ENCODE measurements around the gene HERPUD2. TPM values are rescaled to one million over a fixed set of nuclear protein-coding genes. Genes with fewer than 3 reads are reported as not detected.
A peak's percentile ranks its signal among the peaks of the same experiment; 100 is the strongest.
"Not testable (repeated sequence)": the region's sequence is repeated elsewhere in the genome, so short reads cannot be mapped to it uniquely, and the experiment has no call there.

The HERPUD2 gene
- polyA plus RNA-seq, 4 donors = 33.9 to 42.6 (median 35.9) TPM

GRCh38 chr7:35685781-35686180 lies 9.2 kb downstream of the HERPUD2 start:
- no peak for DNase-seq (ENCODE audit: low read depth in 4 of 4, low spot score in 3 of 4)

GRCh38 chr7:35681231-35682029 lies 13.5 kb downstream of the HERPUD2 start:
- DNase-seq (ENCODE audit: low read depth in 4 of 4, low spot score in 3 of 4) = no peak

- DNase-seq (ENCODE audit: low read depth in 4 of 4, low spot score in 3 of 4) = no peak
Observed at GRCh38 chr7:35680403-35681013, 14.4 kb downstream of the HERPUD2 start.

- no peak for DNase-seq (ENCODE audit: low read depth in 4 of 4, low spot score in 3 of 4)
Observed at GRCh38 chr7:35677582-35678356, 17.2 kb downstream of the HERPUD2 start.

- no peak for DNase-seq (ENCODE audit: low read depth in 4 of 4, low spot score in 3 of 4)
Observed at GRCh38 chr7:35676211-35676610, 18.7 kb downstream of the HERPUD2 start.

GRCh38 chr7:35670856-35671569 lies 23.9 kb downstream of the HERPUD2 start:
- DNase-seq (ENCODE audit: low read depth in 4 of 4, low spot score in 3 of 4) = no peak

GRCh38 chr7:35660411-35660810 lies 34.5 kb downstream of the HERPUD2 start:
- not testable (repeated sequence) for DNase-seq (ENCODE audit: low read depth in 4 of 4, low spot score in 3 of 4)

- DNase-seq (ENCODE audit: low read depth in 4 of 4, low spot score in 3 of 4) = peak in 1 of 4 donors; percentile 3
Observed at GRCh38 chr7:35658606-35659201, 36.2 kb downstream of the HERPUD2 start.

- DNase-seq (ENCODE audit: low read depth in 4 of 4, low spot score in 3 of 4) = no peak
Observed at GRCh38 chr7:35657125-35657524, 37.8 kb downstream of the HERPUD2 start.

- not testable (repeated sequence) for DNase-seq (ENCODE audit: low read depth in 4 of 4, low spot score in 3 of 4)
Observed at GRCh38 chr7:35654558-35654957, 40.4 kb downstream of the HERPUD2 start.

- no peak for DNase-seq (ENCODE audit: low read depth in 4 of 4, low spot score in 3 of 4)
Observed at GRCh38 chr7:35652124-35652523, 42.8 kb downstream of the HERPUD2 start.

- DNase-seq (ENCODE audit: low read depth in 4 of 4, low spot score in 3 of 4) = no peak
Observed at GRCh38 chr7:35650751-35651150, 44.2 kb downstream of the HERPUD2 start.

- DNase-seq (ENCODE audit: low read depth in 4 of 4, low spot score in 3 of 4) = no peak
Observed at GRCh38 chr7:35649711-35650110, 45.2 kb downstream of the HERPUD2 start.

GRCh38 chr7:35648367-35648766 lies 46.6 kb downstream of the HERPUD2 start:
- no peak for DNase-seq (ENCODE audit: low read depth in 4 of 4, low spot score in 3 of 4)

- DNase-seq (ENCODE audit: low read depth in 4 of 4, low spot score in 3 of 4) = no peak
Observed at GRCh38 chr7:35647171-35647574, 47.8 kb downstream of the HERPUD2 start.

- DNase-seq (ENCODE audit: low read depth in 4 of 4, low spot score in 3 of 4) = no peak
Observed at GRCh38 chr7:35646289-35647023, 48.5 kb downstream of the HERPUD2 start.

GRCh38 chr7:35645691-35646090 lies 49.2 kb downstream of the HERPUD2 start:
- DNase-seq (ENCODE audit: low read depth in 4 of 4, low spot score in 3 of 4) = no peak

GRCh38 chr7:35630024-35630972 lies 64.6 kb downstream of the HERPUD2 start:
- no peak for DNase-seq (ENCODE audit: low read depth in 4 of 4, low spot score in 3 of 4)

Measured in left renal pelvis (tissue), 4 donors.